DOHH2 (cell line): ENCODE measurements around the gene RASA3.
"Not testable (repeated sequence)": the region's sequence is repeated elsewhere in the genome, so short reads cannot be mapped to it uniquely, and the experiment has no call there.

Experiments used
- H3F3A ChIP-seq: fragments of 200-600 bp; sonication (generic), shearing (Covaris generic); 2 replicates; pipeline ENCODE4 v1.6.0; 2016; ENCODE audit warnings: antibody characterized with exemption, mild to moderate bottlenecking; ENCODE audit not compliant: control insufficient read depth, insufficient read depth
- H3K27ac ChIP-seq: fragments of 200-600 bp; sonication (generic); 2 replicates; pipeline ENCODE4 v1.5.1; 2014; ENCODE audit warnings: low read depth, mild to moderate bottlenecking, low read length, moderate library complexity
- H3K27me3 ChIP-seq: fragments of 200-600 bp; sonication (generic); 2 replicates; pipeline ENCODE4 v1.6.1; 2014; ENCODE audit warnings: mild to moderate bottlenecking, low read length, mixed read lengths; ENCODE audit not compliant: control insufficient read depth
- H3K36me3 ChIP-seq: fragments of 200-600 bp; sonication (generic); 2 replicates; pipeline ENCODE4 v1.6.1; 2014; ENCODE audit warnings: mild to moderate bottlenecking, low read length, moderate library complexity, mixed read lengths; ENCODE audit not compliant: control insufficient read depth
- H3K4me1 ChIP-seq: fragments of 200-600 bp; sonication (generic); 2 replicates; pipeline ENCODE4 v1.6.1; 2014; ENCODE audit warnings: mild to moderate bottlenecking, low read length, mixed read lengths; ENCODE audit not compliant: control insufficient read depth
- H3K4me2 ChIP-seq: fragments of 200-600 bp; sonication (generic); 2 replicates; pipeline ENCODE4 v1.6.0; 2014; ENCODE audit warnings: mild to moderate bottlenecking, low read length, moderate library complexity
- H3K4me3 ChIP-seq: fragments of 200-600 bp; sonication (generic); 2 replicates; pipeline ENCODE4 v1.5.1; 2014; ENCODE audit warnings: mild to moderate bottlenecking, low read length, mixed read lengths
- H3K79me2 ChIP-seq: fragments of 200-600 bp; sonication (generic); 2 replicates; pipeline ENCODE4 v1.6.1; 2014; ENCODE audit warnings: mild to moderate bottlenecking, low read length, mixed read lengths; ENCODE audit not compliant: control insufficient read depth
- H3K9me2 ChIP-seq: fragments of 200-600 bp; sonication (generic); replicated peaks from 2 replicates; pipeline ENCODE4 v1.6.1; 2014; ENCODE audit warnings: mild to moderate bottlenecking, low read length, mixed read lengths; ENCODE audit not compliant: control insufficient read depth
- H3K9me3 ChIP-seq: fragments of 200-600 bp; sonication (generic); 2 replicates; pipeline ENCODE4 v1.6.1; 2014; ENCODE audit warnings: antibody characterized with exemption, low read length, mixed read lengths; ENCODE audit not compliant: control insufficient read depth, insufficient read depth
- H4K20me1 ChIP-seq: fragments of 200-600 bp; sonication (generic); 2 replicates; pipeline ENCODE4 v1.6.0; 2014; ENCODE audit warnings: low read depth, mild to moderate bottlenecking, antibody characterized with exemption, low read length, moderate library complexity; ENCODE audit not compliant: control insufficient read depth, insufficient read depth
- CTCF ChIP-seq: fragments of 200-600 bp; sonication (generic); IDR thresholded peaks from one replicate; pipeline ENCODE4 v1.5.1; 2014; ENCODE audit warnings: antibody characterized with exemption, mild to moderate bottlenecking, low read depth, low read length; ENCODE audit not compliant: poor library complexity, severe bottlenecking
- EZH2phosphoT487 ChIP-seq: fragments of 200-600 bp; sonication (generic); IDR thresholded peaks from 2 replicates; pipeline ENCODE4 v1.6.1; 2017; ENCODE audit warnings: borderline replicate concordance, mild to moderate bottlenecking, antibody characterized with exemption, low read length, moderate library complexity, mixed read lengths

Gene RASA3

GRCh38 chr13:114076329-114077090, 55.9 kb downstream of the RASA3 start:
- Histone ChIP-seq H3K9me3 (no peaks in the 10 kb centered on the region), H3K79me2 (no peaks in the 10 kb centered on the region), H3K27me3 (no peaks in the 10 kb centered on the region), H4K20me1 (no peaks in the 10 kb centered on the region), H3F3A (no peaks in the 10 kb centered on the region), H3K27ac (no peak overlapping the region), H3K4me3 (no peak overlapping the region), H3K4me1 (no peaks in the 10 kb centered on the region), H3K4me2 (no peak overlapping the region), H3K36me3 (no peaks in the 10 kb centered on the region), H3K9me2 (no peaks in the 10 kb centered on the region)
- no peak for TF ChIP-seq EZH2phosphoT487
- TF ChIP-seq CTCF = no peak

DNA sequence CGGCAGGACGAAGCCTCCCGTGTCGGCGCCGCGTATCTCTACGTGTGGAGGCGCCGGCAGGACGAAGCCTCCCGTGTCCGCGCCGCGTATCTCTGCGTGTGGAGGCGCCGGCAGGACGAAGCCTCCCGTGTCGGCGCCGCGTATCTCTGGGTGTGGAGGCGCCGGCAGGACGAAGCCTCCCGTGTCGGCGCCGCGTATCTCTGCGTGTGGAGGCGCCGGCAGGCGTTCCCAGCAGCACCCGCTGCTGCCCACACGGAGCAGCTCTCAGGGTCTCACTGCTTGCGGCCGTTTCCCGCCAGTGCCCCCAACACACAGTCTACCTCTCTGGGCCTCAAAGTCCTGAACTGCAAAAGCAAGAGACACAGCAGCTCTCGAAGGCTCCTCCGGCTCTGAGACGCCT, 56.6 kb downstream of the RASA3 start:
- not testable (repeated sequence) for H3K9me2 ChIP-seq, H3K27ac ChIP-seq, H3K4me1 ChIP-seq, H3K79me2 ChIP-seq, H4K20me1 ChIP-seq, H3K9me3 ChIP-seq, H3K4me3 ChIP-seq, H3K36me3 ChIP-seq, H3K27me3 ChIP-seq, H3F3A ChIP-seq, H3K4me2 ChIP-seq

DNA sequence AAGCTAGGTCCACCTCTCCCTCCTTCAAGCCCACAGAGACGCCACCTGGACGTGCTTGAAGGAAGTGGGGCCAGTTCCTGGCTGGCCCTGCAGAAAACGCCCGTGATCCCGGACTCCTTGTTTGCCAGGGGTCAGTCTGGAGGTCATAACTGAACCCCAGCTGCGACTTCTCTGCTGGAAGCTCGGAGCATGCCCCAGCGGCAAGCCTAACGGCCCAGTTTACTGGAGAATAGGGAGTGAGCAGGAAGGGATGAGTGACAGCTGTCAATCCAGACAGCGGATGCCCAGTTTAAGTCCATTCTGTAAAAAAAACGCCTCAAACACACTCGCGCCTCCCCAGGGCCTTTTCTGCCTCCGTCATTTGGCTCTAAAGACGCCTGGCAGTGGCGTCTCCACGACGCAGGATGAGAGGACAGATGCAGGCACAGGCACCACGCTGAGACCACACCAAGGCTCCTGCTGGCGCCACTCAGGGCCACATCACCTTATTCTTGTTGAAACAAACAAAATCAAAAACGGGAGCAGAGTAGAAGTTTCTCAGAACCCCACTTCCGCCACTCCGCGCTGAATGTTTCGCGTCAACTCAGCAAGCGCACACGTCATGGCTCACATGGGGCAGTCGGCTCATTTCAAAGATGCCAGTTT, 57.6 kb downstream of the RASA3 start:
- no peaks in the 10 kb centered on the region for H4K20me1 ChIP-seq
- no peak overlapping the region for H3K27ac ChIP-seq
- no peak overlapping the region for H3K4me3 ChIP-seq

More for the DNA sequence above, 57.6 kb downstream of the RASA3 start:
- no peaks in the 10 kb centered on the region for H3K27me3 ChIP-seq
- no peaks in the 10 kb centered on the region for H3K9me3 ChIP-seq
- no peaks in the 10 kb centered on the region for H3K9me2 ChIP-seq
- no peaks in the 10 kb centered on the region for H3K79me2 ChIP-seq
- H3K4me2 ChIP-seq = no peak overlapping the region
- 0 out of 2 replicates have a peak, but pooled peaks cover 3% of the 10 kb centered on the region for H3F3A ChIP-seq
- no peaks in the 10 kb centered on the region for H3K36me3 ChIP-seq
- no peaks in the 10 kb centered on the region for H3K4me1 ChIP-seq
- TF ChIP-seq CTCF (no peak), EZH2phosphoT487 (no peak)
